Stimulated activated CD8-positive, alpha-beta memory T cell treated with anti-CD3 and anti-CD28 coated beads, Interleukin-12 subunit alpha, Interleukin-12 subunit beta, amount 100 ng/mL, for 24 hours (primary cell): ENCODE results near the gene RAB7B.
"Not testable (repeated sequence)": the region's sequence is repeated elsewhere in the genome, so short reads cannot be mapped to it uniquely, and the experiment has no call there.

Experiments
- DNase-seq: peaks from one replicate; pipeline ENCODE4 v3.0.0-alpha.2; 2020; ENCODE audit errors: extremely low read depth

RAB7B gene

GRCh38 chr1:205996641-205997040 lies 6.6 kb downstream of the RAB7B start:
- not testable (repeated sequence) for DNase-seq

DNA sequence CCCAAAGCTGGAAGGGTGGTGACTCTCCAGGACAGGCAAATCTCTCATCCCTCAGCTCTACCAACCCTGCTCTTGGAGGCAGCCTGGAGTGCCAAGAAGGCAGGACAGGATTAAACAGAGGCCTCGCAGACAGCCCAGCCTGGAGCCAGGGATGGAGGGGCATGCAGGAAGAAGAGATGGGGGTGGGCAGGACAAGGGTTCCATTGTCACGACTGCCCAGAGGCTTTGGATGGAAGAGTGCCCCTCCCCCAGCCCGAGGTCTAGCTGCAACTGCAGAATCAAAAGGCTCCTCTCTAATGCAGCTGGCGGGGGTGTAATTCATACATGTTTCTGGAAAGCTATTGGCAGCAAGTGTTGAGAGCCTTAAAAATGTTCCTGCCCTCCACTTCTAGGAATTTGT lies 8.8 kb downstream of the RAB7B start:
- no peak for DNase-seq

- no peak for DNase-seq
Observed at GRCh38 chr1:205993068-205993467, 10.1 kb downstream of the RAB7B start.

DNA sequence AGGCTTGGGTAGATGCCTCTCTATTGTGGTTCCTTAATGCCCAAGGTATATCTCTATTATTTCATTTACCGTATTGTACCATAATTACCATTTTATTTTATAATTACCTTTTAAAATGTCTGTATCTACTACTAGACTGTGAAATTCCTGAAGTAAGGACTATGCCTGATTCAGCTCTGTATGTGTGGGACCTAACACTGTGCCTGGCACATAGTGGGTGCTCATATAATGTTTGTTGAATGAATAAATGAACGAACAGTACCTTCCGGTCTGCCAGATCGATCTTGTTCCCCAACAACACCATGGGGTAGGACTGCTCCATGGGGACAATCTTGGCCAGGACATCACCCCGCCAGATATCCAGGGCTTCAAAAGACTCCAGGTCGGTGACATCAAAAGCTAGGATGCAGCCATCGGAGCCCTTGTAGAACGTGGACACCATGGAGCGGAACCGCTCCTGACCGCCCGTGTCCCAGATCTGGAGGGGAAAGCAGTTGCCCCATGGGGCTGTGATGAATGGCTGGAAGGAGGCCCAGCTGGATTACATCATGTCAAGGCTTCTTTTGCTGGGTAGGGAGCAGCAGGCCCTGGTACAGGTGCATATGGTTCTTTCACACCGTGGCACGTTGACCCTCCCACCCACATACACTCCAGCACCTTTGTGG lies 10.8 kb downstream of the RAB7B start:
- DNase-seq = no peak

- DNase-seq = no peak
Observed at GRCh38 chr1:205991237-205991636, 12.0 kb downstream of the RAB7B start.

GRCh38 chr1:205990226-205990625 lies 13.0 kb downstream of the RAB7B start:
- DNase-seq = no peak

DNA sequence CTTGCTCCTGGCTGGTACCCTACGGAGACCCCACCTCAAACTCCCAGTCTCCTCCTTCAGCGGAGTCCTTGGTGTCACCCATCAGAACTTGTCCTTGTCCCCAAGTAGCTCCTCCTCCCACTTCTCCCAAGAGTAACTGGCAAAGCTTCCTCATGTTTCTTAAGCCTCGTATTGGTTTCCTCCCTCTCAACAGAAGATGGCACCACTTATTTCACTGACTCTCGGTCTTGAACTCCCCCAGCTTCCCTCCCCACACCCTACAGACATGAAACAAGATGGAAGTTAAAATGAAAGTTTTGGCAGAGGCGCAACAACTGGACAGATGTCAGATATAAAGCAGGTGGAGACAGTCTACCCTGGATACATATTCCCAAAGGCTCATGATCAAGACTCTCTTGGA lies 13.4 kb downstream of the RAB7B start:
- DNase-seq = no peak

DNA sequence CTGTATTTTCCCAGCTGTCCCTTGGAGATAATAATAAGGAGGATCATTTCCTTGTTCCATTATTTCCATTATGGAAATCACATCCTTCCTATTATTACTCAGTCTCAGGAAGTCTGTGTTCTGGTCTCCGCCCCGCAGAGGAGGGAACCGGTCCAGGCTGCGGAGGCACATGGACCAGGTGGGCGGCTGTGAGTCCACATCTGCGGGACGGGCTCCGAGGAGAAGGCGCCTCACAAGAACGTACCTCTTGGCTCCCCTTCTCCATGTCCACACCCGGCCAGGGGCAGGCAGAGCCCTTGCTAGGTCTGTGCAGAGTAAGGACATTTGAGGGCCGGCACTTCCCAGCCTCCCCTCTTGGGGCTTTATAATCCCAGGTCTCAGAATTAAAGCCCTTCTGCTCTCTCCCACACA lies 14.6 kb downstream of the RAB7B start:
- no peak for DNase-seq

DNA sequence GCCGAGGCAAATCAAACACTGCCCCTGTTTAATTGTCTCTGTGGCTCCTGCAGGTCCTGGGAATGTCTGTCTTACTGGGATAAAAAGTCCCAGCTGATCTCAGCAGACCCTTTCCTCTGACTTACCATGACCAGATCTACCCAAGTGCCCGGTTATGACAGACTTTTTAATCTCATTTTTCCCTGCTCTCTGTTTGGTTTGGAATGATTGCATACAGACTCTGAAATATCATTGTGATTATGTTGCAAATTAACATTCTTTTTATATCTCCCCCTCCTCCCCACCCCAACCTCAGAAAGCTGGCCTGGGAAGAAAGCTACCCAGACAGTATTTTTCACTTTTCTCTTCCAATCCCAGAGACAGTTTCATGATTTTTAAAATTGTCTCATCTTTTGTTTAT lies 16.3 kb downstream of the RAB7B start:
- no peak for DNase-seq

DNA sequence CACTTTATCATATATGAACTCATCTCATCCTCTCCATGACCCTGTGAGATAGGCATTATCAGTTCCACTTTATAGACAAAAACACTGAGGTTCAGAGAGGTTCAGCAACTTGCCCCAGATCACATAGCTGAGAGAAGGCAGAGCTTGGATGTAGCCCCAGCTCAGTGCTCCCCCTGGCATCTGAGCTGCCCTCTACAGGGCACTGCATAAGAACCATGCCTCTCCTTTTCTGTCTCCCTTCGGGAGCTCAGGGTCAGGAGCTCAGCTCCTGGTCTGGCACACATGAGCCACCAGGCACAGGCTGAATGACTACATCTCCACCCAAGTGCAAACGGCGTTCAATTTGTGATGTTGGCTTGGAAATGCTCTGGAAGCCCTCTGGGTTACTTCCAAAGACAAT lies 16.9 kb downstream of the RAB7B start:
- no peak for DNase-seq

DNA sequence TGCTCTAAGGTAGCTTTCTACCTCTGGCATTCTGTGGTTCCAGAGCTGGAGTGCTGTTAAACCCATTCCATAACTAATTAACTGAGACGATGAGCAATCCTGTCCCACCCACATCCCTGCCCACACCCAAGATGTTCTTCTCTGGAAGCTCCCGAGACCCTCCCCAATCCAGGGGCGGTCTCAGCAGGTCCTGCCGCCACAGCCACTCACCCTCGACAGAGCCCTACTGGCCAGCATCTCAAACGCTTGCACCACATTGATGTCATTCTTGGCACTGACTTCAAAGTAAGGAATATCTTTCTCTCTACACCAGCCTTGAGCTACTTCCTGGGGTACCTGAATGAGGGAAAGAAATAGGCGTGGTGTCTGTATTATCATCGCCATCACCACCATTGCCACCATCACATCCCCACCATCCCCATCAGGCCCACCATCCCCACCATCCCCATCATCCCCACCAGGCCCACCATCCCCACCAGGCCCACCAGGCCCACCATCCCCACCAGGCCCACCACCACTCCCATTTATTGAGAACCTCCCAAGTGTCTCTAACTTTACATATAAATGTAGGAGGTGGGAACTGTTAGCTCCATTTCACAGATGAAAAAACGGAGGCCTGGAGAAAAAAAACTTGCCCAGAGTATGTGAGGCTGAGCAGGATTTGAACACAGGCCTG lies 17.7 kb downstream of the RAB7B start:
- DNase-seq = no peak

GRCh38 chr1:205983925-205984725 lies 19.1 kb downstream of the RAB7B start:
- DNase-seq = no peak

DNA sequence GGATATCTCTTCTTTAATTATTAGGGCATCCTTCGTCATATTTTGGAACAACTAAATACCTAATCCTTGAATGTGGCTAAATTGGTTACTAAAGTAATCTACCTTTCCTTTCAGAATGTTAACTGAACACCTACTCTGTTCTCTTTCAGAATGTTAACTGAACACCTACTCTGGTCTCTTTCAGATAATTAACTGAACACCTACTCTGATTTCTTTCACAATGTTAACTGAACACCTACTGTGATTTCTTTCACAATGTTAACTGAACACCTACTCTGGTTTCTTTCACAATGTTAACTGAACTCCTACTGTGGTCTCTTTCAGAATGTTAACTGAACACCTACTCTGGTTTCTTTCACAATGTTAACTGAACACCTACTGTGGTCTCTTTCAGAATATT lies 21.9 kb downstream of the RAB7B start:
- no peak for DNase-seq

DNA sequence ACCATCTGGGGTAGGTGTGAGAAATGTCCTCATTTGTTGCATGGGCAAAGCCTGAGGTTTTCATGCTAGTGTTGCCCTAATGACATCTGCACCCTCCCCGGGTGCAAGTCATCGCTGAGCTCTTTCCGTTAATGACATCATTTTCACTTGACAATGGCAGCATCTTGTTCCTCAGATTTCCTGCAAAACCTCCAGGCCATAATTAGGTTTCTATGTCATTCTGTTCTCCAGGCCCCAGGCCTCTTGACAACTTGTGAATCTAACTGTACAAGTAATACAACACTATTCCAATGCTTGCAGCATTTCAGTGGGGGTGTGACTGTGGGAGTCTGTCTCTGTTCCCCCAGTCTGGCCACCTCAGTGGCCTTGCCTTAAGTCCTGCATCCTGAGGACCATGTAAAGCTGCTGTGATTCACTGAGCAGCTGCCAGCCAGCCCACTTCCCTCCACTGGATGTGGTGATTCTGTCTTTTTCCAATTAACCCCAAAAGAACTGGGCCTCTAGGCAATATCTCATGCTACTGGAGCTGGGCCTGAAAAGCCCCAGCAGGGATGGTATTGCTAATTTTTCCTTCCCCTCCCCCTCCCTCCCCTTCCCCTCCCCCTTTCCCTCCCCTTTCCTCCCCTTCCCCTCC lies 22.8 kb downstream of the RAB7B start:
- DNase-seq = no peak

GRCh38 chr1:205979301-205979700 lies 23.9 kb downstream of the RAB7B start:
- no peak for DNase-seq

- no peak for DNase-seq
Observed at GRCh38 chr1:205978676-205979075, 24.5 kb downstream of the RAB7B start.

DNA sequence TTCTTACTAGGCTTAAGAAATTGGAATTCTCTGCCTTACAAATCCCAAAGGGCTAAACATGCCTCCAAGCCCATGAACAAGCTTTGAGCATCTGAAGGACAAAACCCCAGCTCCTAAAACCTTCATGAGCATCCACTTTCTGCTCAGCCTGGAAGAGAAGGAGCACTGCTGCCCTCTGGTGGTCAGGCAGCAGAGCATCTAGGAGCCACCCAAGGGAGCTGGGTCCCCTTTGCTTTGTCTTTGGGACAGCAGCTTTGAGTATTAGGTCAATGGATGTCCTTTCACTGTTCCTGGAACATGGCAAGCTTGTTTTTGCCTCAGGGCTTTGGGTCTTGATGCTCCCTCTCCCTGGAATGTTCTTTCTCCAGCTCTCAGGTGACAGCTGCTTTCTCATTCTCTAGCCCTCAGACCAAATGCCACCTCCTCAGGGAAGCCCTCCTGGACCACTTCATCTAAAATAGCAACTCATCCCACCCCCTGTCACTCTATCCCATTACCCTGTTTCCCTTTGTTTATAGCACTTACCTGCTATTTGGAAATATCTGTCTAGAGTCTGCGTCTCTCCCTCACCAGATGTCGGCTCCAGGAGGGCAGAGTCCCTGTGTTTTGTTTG lies 25.7 kb downstream of the RAB7B start:
- DNase-seq = peak; percentile 27

GRCh38 chr1:205976708-205977401 lies 26.3 kb downstream of the RAB7B start:
- no peak for DNase-seq

DNA sequence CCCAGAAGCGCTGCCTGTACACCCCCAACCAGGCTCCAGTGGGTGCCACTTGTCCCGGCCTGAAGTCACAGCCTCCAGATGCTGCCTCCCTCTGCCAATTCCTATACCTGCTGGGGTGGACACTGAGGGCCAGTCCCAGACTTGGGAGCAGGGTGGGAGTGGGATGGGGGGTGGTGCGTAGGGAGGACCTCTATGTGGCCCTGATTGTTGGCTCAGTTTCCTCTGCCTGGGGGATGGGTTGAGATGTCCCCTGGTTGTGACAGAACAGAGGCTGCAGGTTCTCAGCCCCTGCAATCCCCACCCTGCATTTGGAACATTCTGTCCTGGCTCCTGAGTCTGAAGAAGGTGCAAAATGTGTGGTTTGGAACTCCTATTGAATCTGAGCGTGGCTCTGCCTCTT lies 27.2 kb downstream of the RAB7B start:
- DNase-seq = no peak

DNA sequence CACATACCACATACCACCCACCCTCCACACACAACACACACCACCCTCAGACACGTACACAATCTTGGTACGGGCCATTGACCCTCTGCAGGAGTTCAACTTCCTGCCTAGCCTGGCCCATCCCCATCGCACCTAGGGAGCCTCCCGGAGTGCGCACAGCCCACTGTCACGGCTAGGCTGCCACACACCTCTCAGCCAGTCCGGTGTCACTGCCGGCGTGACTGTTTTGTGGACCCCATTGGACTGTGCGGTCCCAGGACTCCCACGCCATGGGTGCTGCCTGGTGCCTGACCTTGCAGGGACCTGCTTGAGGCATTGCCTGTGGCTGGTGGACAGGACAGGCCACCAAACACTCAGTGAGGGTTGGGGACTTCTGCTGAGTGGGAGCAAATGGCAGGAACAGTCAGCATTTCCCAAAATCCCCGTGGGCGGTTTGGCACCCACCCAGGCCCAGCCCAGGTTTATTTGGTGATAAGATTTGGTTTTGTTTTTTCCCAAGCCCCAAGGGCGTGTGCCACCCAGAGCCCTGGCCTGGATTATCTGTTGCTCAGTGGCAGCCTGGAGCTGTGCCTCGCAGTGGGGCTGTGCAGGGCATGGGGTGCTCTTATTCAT lies 27.7 kb downstream of the RAB7B start:
- DNase-seq = no peak

GRCh38 chr1:205974712-205975111 lies 28.5 kb downstream of the RAB7B start:
- no peak for DNase-seq
